H9 (cell line): Measurements from ENCODE around the gene POLR3B. TPM values are rescaled to one million over a fixed set of nuclear protein-coding genes. Genes with fewer than 3 reads are reported as not detected.

Experiments
- DNase-seq: peaks from one replicate; pipeline ENCODE4 v3.0.0-alpha.2; 2017
- H2AFZ ChIP-seq: one replicate; pipeline ENCODE4 v1.6.1; 2013; ENCODE audit warnings: mild to moderate bottlenecking, low read length, control low read depth, moderate library complexity
- H2AK5ac ChIP-seq: 2 replicates; pipeline ENCODE4 v1.6.1; 2013; ENCODE audit warnings: low read length, control low read depth, mixed read lengths; ENCODE audit not compliant: insufficient read length
- H2BK120ac ChIP-seq: one replicate; pipeline ENCODE4 v1.6.1; 2013; ENCODE audit warnings: low read depth, mild to moderate bottlenecking, low read length, control low read depth, inconsistent platforms; ENCODE audit not compliant: poor library complexity, severe bottlenecking
- H2BK12ac ChIP-seq: 2 replicates; pipeline ENCODE4 v1.6.1; 2013; ENCODE audit warnings: low read length, control low read depth, mixed read lengths, low read depth; ENCODE audit not compliant: insufficient read length
- H2BK15ac ChIP-seq: 2 replicates; pipeline ENCODE4 v1.6.1; 2013; ENCODE audit warnings: low read depth, low read length, control low read depth
- H2BK20ac ChIP-seq: one replicate; pipeline ENCODE4 v1.6.1; 2013; ENCODE audit warnings: low read depth, mild to moderate bottlenecking, low read length, control low read depth, inconsistent platforms; ENCODE audit not compliant: poor library complexity, severe bottlenecking
- H2BK5ac ChIP-seq: 2 replicates; pipeline ENCODE4 v1.6.1; 2013; ENCODE audit warnings: low read length, control low read depth, mixed read lengths; ENCODE audit not compliant: insufficient read length
- H3K14ac ChIP-seq: 2 replicates; pipeline ENCODE4 v1.6.1; 2013; ENCODE audit warnings: low read length, control low read depth; ENCODE audit not compliant: insufficient read depth
- H3K18ac ChIP-seq: 2 replicates; pipeline ENCODE4 v1.6.1; 2013; ENCODE audit warnings: low read depth, mild to moderate bottlenecking, mixed read lengths, low read length, control low read depth; ENCODE audit not compliant: insufficient read length
- H3K23ac ChIP-seq: 2 replicates; pipeline ENCODE4 v1.6.1; 2013; ENCODE audit warnings: low read length, control low read depth, mixed read lengths, low read depth; ENCODE audit not compliant: insufficient read length
- H3K23me2 ChIP-seq: 2 replicates; pipeline ENCODE4 v1.6.1; 2013; ENCODE audit warnings: low read depth, mild to moderate bottlenecking, mixed read lengths, low read length, control low read depth; ENCODE audit not compliant: insufficient read length, poor library complexity, severe bottlenecking
- H3K27ac ChIP-seq: 2 replicates; pipeline ENCODE4 v1.5.1; 2013; ENCODE audit warnings: low read length, control low read depth, mixed read lengths, low read depth; ENCODE audit not compliant: insufficient read length
- H3K27me3 ChIP-seq: 2 replicates; pipeline ENCODE4 v1.6.1; 2013; ENCODE audit warnings: low read length, control low read depth, inconsistent platforms; ENCODE audit not compliant: insufficient read depth
- H3K4ac ChIP-seq: 2 replicates; pipeline ENCODE4 v1.6.1; 2013; ENCODE audit warnings: low read depth, mild to moderate bottlenecking, control low read depth, inconsistent platforms, low read length, moderate library complexity
- H3K4me1 ChIP-seq: 2 replicates; pipeline ENCODE4 v1.6.1; 2013; ENCODE audit warnings: low read length, control low read depth, inconsistent platforms; ENCODE audit not compliant: insufficient read depth
- H3K4me2 ChIP-seq: 2 replicates; pipeline ENCODE4 v1.6.1; 2013; ENCODE audit warnings: low read length, control low read depth, mixed read lengths; ENCODE audit not compliant: insufficient read length, insufficient read depth
- H3K56ac ChIP-seq: 2 replicates; pipeline ENCODE4 v1.6.1; 2013; ENCODE audit warnings: low read depth, mild to moderate bottlenecking, mixed read lengths, low read length, control low read depth; ENCODE audit not compliant: insufficient read length
- H3K79me1 ChIP-seq: 2 replicates; pipeline ENCODE4 v1.6.1; 2013; ENCODE audit warnings: low read depth, mild to moderate bottlenecking, moderate library complexity, low read length, control low read depth, inconsistent platforms; ENCODE audit not compliant: insufficient read depth, poor library complexity, severe bottlenecking
- H3K79me2 ChIP-seq: 2 replicates; pipeline ENCODE4 v1.6.1; 2013; ENCODE audit warnings: low read length, control low read depth, inconsistent platforms; ENCODE audit not compliant: insufficient read depth
- H3K9ac ChIP-seq: 2 replicates; pipeline ENCODE4 v1.6.1; 2013; ENCODE audit warnings: low read length, control low read depth, mixed read lengths; ENCODE audit not compliant: insufficient read length; ENCODE audit errors: extremely low read depth
- H3K9me3 ChIP-seq: one replicate; pipeline ENCODE4 v1.6.1; 2013; ENCODE audit warnings: low read depth, low read length, inconsistent platforms; ENCODE audit not compliant: control insufficient read depth
- H3T11ph ChIP-seq: one replicate; pipeline ENCODE4 v1.6.1; 2013; ENCODE audit warnings: mild to moderate bottlenecking, low read length, control low read depth, inconsistent platforms
- H4K20me1 ChIP-seq: one replicate; pipeline ENCODE4 v1.6.1; 2013; ENCODE audit not compliant: control insufficient read depth, insufficient read length, insufficient read depth
- H4K5ac ChIP-seq: 2 replicates; pipeline ENCODE4 v1.6.1; 2013; ENCODE audit warnings: low read depth, mild to moderate bottlenecking, mixed read lengths, low read length, control low read depth; ENCODE audit not compliant: insufficient read length
- H4K8ac ChIP-seq: replicated peaks from 2 replicates; pipeline ENCODE4 v1.6.1; 2013; ENCODE audit warnings: low read length, control low read depth, mixed read lengths, low read depth; ENCODE audit not compliant: insufficient read length
- H4K91ac ChIP-seq: 2 replicates; pipeline ENCODE4 v1.6.1; 2013; ENCODE audit warnings: low read depth, mild to moderate bottlenecking, moderate library complexity, mixed read lengths, low read length, control low read depth; ENCODE audit not compliant: insufficient read length
- H3K27ac Mint-ChIP-seq, 3 experiments: 2 replicates in 2 of 3; 3 replicates in 1 of 3; pipeline ENCODE4 v1.8.0; 2020 to 2021; ENCODE audit warnings: mixed read lengths in 3 of 3, mild to moderate bottlenecking in 1 of 3, moderate library complexity in 1 of 3
- H3K27me3 Mint-ChIP-seq: 2 replicates; pipeline ENCODE4 v1.8.0; 2021; ENCODE audit warnings: low read depth, mild to moderate bottlenecking, moderate library complexity, mixed read lengths
- H3K36me3 Mint-ChIP-seq, 3 experiments: 2 replicates in 2 of 3; 3 replicates in 1 of 3; pipeline ENCODE4 v1.8.0; 2020 to 2021; ENCODE audit warnings: low read depth in 3 of 3, mixed read lengths in 3 of 3; ENCODE audit not compliant: insufficient read depth in 1 of 3
- H3K4me1 Mint-ChIP-seq, 2 experiments: 2 replicates each; pipeline ENCODE4 v1.8.0; 2020; ENCODE audit warnings: mixed read lengths in 2 of 2
- H3K4me3 Mint-ChIP-seq, 2 experiments: 2 replicates in 1 of 2; 3 replicates in 1 of 2; pipeline ENCODE4 v1.8.0; 2020 to 2021; ENCODE audit warnings: mild to moderate bottlenecking in 2 of 2, mixed read lengths in 2 of 2, moderate library complexity in 1 of 2
- H3K9me3 Mint-ChIP-seq, 2 experiments: 2 replicates in 1 of 2; 3 replicates in 1 of 2; pipeline ENCODE4 v1.8.0; 2020; ENCODE audit warnings: mild to moderate bottlenecking in 2 of 2, mixed read lengths in 2 of 2, moderate library complexity in 1 of 2
- WGBS: extraction: QIAGEN DNeasy Blood & Tissue Kit; methylation state at CpG from one replicate; pipeline ENCODE4 v1.1.7; 2013; ENCODE audit warnings: missing lambda C conversion rate, low lambda C conversion rate, mixed read lengths; ENCODE audit not compliant: insufficient read length; ENCODE audit errors: extremely low coverage; 5-methylcytosine and 5-hydroxymethylcytosine counted together
- total RNA-seq: library from RNA; stranded (reverse); gene quantifications from 2 replicates; pipeline ENCODE4 v1.2.1, GENCODE V29; 2021
- TF ChIP-seq, protein P1 (sequence below): fragments of 200-600 bp; sonication (generic); conservative IDR thresholded peaks from 3 replicates; pipeline ENCODE4 v1.8.0; 2021; ENCODE audit warnings: antibody characterized with exemption, mild to moderate bottlenecking

The POLR3B gene
- total RNA-seq, 1 experiment from 2014 or later = 13.4 TPM

DNA sequence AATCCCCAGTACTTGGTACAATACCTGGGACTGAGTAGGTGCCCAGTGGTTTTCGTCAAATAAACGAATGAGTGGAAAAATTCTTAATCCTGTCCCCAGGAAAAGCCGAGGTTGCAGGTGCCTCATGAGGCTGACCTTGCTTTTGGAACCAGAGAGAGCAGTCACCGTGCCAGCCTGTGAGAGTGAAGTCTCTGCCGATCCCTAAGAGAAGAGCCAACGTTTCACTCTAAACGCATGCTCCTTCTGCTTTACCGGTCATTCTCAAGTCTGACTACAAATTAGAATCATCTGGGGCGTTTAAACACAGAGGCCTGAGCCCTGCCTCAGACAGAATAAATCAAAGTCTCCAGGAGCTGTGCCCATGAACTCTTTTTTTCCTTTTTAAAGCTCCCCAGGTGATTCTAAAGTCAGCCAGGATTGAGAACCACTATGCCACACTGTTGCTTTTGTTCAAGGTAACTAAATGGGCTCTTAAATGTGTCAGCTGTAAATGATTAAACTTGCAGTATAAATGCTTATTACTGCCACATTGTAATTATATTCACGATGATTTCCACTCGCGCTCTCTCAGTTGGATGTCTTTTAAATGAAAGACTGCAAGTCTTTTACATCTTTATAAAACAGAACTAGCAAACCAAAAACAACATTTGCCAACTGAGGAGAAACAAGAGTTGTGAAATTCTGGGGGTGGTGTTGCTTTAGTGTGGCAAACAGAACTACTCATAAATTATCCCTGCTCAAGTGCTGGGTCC lies 28.1 kb upstream of the POLR3B start:
- Histone ChIP-seq H3K9me3 (no peaks in the 10 kb centered on the region), H3T11ph (no peak overlapping the region), H4K20me1 (no peaks in the 10 kb centered on the region), H2AFZ (no peak overlapping the region), H3K4me1 (no peaks in the 10 kb centered on the region; the same call in none of the 2 replicates), H3K9ac (no peak overlapping the region), H4K91ac (no peak overlapping the region), H3K18ac (no peak overlapping the region), H3K23ac (no peak overlapping the region), H3K27me3 (peaks cover 5% of the 10 kb centered on the region; the same call in 1 of the 2 replicates), H2BK5ac (no peak overlapping the region), H2BK12ac (no peak overlapping the region), H3K23me2 (no peaks in the 10 kb centered on the region), H4K8ac (no peak overlapping the region), H2BK15ac (no peak overlapping the region), H3K4me2 (no peak overlapping the region), H3K27ac (no peak overlapping the region), H3K14ac (no peak overlapping the region), H3K79me2 (no peaks in the 10 kb centered on the region), H3K79me1 (no peaks in the 10 kb centered on the region), H2BK20ac (no peak overlapping the region), H3K56ac (no peak overlapping the region), H2AK5ac (no peak overlapping the region), H3K4ac (no peak overlapping the region), H2BK120ac (no peak overlapping the region), H4K5ac (no peak overlapping the region)
- Mint-ChIP-seq H3K9me3 (peaks cover 0 to 6% of the 10 kb centered on the region in 2 experiments; a peak in 3 of 5 replicates), H3K27ac (no peak overlapping the region), H3K27me3 (peaks cover 43% of the 10 kb centered on the region), H3K36me3 (peaks cover 0 to 8% (median 0%) of the 10 kb centered on the region in 3 experiments; a peak in 1 of 7 replicates), H3K4me3 (no peak overlapping the region), H3K4me1 (peaks cover 35 to 38% of the 10 kb centered on the region in 2 experiments)
- no peak for DNase-seq
- TF ChIP-seq, protein P1, sequence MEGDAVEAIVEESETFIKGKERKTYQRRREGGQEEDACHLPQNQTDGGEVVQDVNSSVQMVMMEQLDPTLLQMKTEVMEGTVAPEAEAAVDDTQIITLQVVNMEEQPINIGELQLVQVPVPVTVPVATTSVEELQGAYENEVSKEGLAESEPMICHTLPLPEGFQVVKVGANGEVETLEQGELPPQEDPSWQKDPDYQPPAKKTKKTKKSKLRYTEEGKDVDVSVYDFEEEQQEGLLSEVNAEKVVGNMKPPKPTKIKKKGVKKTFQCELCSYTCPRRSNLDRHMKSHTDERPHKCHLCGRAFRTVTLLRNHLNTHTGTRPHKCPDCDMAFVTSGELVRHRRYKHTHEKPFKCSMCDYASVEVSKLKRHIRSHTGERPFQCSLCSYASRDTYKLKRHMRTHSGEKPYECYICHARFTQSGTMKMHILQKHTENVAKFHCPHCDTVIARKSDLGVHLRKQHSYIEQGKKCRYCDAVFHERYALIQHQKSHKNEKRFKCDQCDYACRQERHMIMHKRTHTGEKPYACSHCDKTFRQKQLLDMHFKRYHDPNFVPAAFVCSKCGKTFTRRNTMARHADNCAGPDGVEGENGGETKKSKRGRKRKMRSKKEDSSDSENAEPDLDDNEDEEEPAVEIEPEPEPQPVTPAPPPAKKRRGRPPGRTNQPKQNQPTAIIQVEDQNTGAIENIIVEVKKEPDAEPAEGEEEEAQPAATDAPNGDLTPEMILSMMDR = no peak
- WGBS = no CpG with 5 or more reads among the region's 12 CpGs
